ENCODE data around the gene WDR88.
"Not testable (repeated sequence)": the region's sequence is repeated elsewhere in the genome, so short reads cannot be mapped to it uniquely, and the experiment has no call there.

WDR88 gene

GRCh38 chr19:33125929-33126388 is 6.0 kb upstream of the WDR88 start:
- H3K4me3 ChIP-seq (ENCODE audit: low read depth, low read length) = no peak overlapping the region
- TF ChIP-seq CTCF (conservative IDR thresholded peaks at IDR 0.05; ENCODE audit: low read depth, low read length) = peak; percentile 89
- peak; percentile 82 for DNase-seq (ENCODE audit: low read depth)

GRCh38 chr19:33126712-33127111 is 5.2 kb upstream of the WDR88 start:
- H3K4me3 ChIP-seq (ENCODE audit: low read depth, low read length); DNase-seq (ENCODE audit: low read depth): not testable (repeated sequence)

GRCh38 chr19:33129901-33130300 is 2.0 kb upstream of the WDR88 start:
- TF ChIP-seq CTCF (conservative IDR thresholded peaks at IDR 0.05; ENCODE audit: low read depth, low read length) = no peak
- no peak overlapping the region for H3K4me3 ChIP-seq (ENCODE audit: low read depth, low read length)
- no peak for DNase-seq (ENCODE audit: low read depth)

GRCh38 chr19:33130433-33130832 is 1.5 kb upstream of the WDR88 start:
- TF ChIP-seq CTCF (conservative IDR thresholded peaks at IDR 0.05; ENCODE audit: low read depth, low read length) = no peak
- no peak overlapping the region for H3K4me3 ChIP-seq (ENCODE audit: low read depth, low read length)
- no peak for DNase-seq (ENCODE audit: low read depth)

- TF ChIP-seq CTCF (conservative IDR thresholded peaks at IDR 0.05; ENCODE audit: low read depth, low read length) = peak; percentile 44
- DNase-seq (ENCODE audit: low read depth) = no peak
- H3K4me3 ChIP-seq (ENCODE audit: low read depth, low read length) = no peak overlapping the region
Observed at GRCh38 chr19:33132425-33132824, 511 bp downstream of the WDR88 start.

GRCh38 chr19:33133438-33134031 is 1.6 kb downstream of the WDR88 start:
- no peak overlapping the region for H3K4me3 ChIP-seq (ENCODE audit: low read depth, low read length)
- DNase-seq (ENCODE audit: low read depth) = peak; percentile 26
- peak; percentile 2 for TF ChIP-seq CTCF (conservative IDR thresholded peaks at IDR 0.05; ENCODE audit: low read depth, low read length)

- no peak for DNase-seq (ENCODE audit: low read depth)
- H3K4me3 ChIP-seq (ENCODE audit: low read depth, low read length) = no peak overlapping the region
- TF ChIP-seq CTCF (conservative IDR thresholded peaks at IDR 0.05; ENCODE audit: low read depth, low read length) = no peak
Observed at GRCh38 chr19:33134571-33135041, 2.7 kb downstream of the WDR88 start.

Data from choroid plexus epithelial cell (primary cell).